Measurements from ENCODE around the gene CREB5. TPM values are rescaled to one million over a fixed set of nuclear protein-coding genes. Genes with fewer than 3 reads are reported as not detected.

The CREB5 gene
- total and polyA plus RNA-seq, 11 donors = 7.6 to 38.7 (median 15.2) TPM

GRCh38 chr7:28841766-28842165 lies 429.4 kb downstream of the CREB5 start:
- H3K9me3 ChIP-seq = no peaks in the 10 kb centered on the region
- H3K4me3 ChIP-seq = no peak overlapping the region
- H3K4me1 ChIP-seq = peaks cover 0 to 13% (median 0%) of the 10 kb centered on the region in 12 donors
- DNase-seq (no peak), ATAC-seq (no peak)
- no peaks in the 10 kb centered on the region for H3K36me3 ChIP-seq
- intact Hi-C loops (cut with DNase I) = loop anchor here in 2 of 10 donors (5.0 to 10.0 kb wide), 3 partner anchors 207 to 317 kb away; no protein-coding TSS in a partner anchor
- H3K27me3 ChIP-seq = no peaks in the 10 kb centered on the region
- no peak for TF ChIP-seq CTCF (IDR thresholded peaks at IDR 0.05)
- no peak for TF ChIP-seq POLR2A (IDR thresholded peaks at IDR 0.05)
- no peak overlapping the region for H3K27ac ChIP-seq

DNA sequence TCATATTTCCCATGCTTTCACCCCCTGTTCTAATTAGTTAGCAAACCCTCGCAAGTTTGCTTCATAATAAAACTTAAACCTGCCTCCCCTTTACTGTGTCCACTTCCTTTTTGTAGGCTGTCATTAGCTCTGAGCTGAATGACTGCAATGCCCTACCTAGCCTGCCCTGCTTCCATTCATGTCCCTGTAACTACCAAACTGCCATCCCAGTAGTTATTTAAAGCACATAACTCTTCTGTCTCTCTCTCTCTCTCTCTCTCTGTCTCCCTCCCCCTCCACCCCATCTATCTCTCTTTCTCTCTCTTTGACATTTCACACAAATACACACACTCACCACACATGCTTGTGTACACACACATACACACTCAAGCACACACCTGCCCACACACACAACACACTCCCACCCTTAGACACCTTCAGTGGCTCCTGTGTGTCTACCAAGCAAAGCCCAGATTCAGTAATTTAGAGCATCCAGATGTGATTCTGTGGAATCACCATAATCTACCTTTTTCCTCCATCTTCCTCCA lies 430.5 kb downstream of the CREB5 start:
- Histone ChIP-seq H3K4me3 (no peak overlapping the region), H3K9me3 (no peaks in the 10 kb centered on the region), H3K27ac (no peak overlapping the region), H3K4me1 (peaks cover 0 to 16% (median 0%) of the 10 kb centered on the region in 12 donors), H3K36me3 (no peaks in the 10 kb centered on the region), H3K27me3 (no peaks in the 10 kb centered on the region)
- ATAC-seq (peak; percentile 30 to 65 (median 50)), DNase-seq (no peak)
- intact Hi-C loops (cut with DNase I) = loop anchor here in 2 of 10 donors (5.0 to 10.0 kb wide), 3 partner anchors 208 to 318 kb away; no protein-coding TSS in a partner anchor
- TF ChIP-seq POLR2A (IDR thresholded peaks at IDR 0.05) (no peak), CTCF (IDR thresholded peaks at IDR 0.05) (no peak)
- 91 to 96% (median 93%) methylated on average over 1 of the region's 1 CpG for WGBS, 4 donors

- intact Hi-C loops (cut with DNase I) = loop anchor here in 2 of 10 donors (10.0 kb wide), 2 partner anchors 210 to 320 kb away; no protein-coding TSS in a partner anchor
- no peaks in the 10 kb centered on the region for H3K36me3 ChIP-seq
- H3K9me3 ChIP-seq = no peaks in the 10 kb centered on the region
- H3K27ac ChIP-seq = no peak overlapping the region
- H3K27me3 ChIP-seq = no peaks in the 10 kb centered on the region
- TF ChIP-seq POLR2A (IDR thresholded peaks at IDR 0.05) = no peak
- TF ChIP-seq CTCF (IDR thresholded peaks at IDR 0.05) = no peak
- DNase-seq (no peak), ATAC-seq (no peak)
- 60 to 80% (median 72%) methylated on average over 1 of the region's 1 CpG for WGBS, 4 donors
- H3K4me3 ChIP-seq = no peak overlapping the region
- H3K4me1 ChIP-seq = peaks cover 0 to 16% (median 0%) of the 10 kb centered on the region in 12 donors
Measured at GRCh38 chr7:28845106-28845505, 432.8 kb downstream of the CREB5 start.

DNA sequence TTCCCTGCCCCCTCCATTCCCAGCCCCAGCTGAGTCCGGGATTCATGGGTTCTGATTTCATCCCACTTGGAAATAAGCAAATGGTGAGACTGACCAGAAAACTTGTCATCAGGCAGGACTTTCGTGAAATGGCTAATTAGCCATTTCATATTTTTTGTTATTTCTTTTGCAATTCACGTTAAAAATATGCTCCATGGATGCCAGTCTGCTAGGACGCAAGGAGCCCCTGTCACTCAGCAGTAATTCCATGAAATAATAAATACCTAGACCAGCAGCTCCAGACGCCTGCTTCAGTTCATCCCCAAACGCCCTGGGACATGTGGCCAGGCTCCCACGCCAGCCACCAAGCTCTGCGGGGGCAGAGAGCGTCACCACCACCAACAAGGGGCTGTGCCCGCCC lies 434.9 kb downstream of the CREB5 start:
- intact Hi-C loops (cut with DNase I) = loop anchor here in 2 of 10 donors (10.0 kb wide), 2 partner anchors 212 to 322 kb away; no protein-coding TSS in a partner anchor
- H3K27me3 ChIP-seq = peaks cover 0 to 4% (median 0%) of the 10 kb centered on the region in 9 donors
- H3K4me3 ChIP-seq = no peak overlapping the region
- WGBS, 4 donors = 81 to 89% (median 85%) methylated on average over 9 to 10 of the region's 10 CpGs
- TF ChIP-seq CTCF (IDR thresholded peaks at IDR 0.05) (no peak), POLR2A (IDR thresholded peaks at IDR 0.05) (no peak)
- H3K9me3 ChIP-seq = no peaks in the 10 kb centered on the region
- H3K27ac ChIP-seq = peak overlapping the region in 3 of 12 donors; percentile 8 to 47 (median 15)
- peak in 2 of 4 donors; percentile 5 to 12 for ATAC-seq
- H3K36me3 ChIP-seq = no peaks in the 10 kb centered on the region
- peaks cover 0 to 12% (median 0%) of the 10 kb centered on the region in 12 donors for H3K4me1 ChIP-seq
- DNase-seq = peak in 1 of 5 donors; percentile 28
